ENCODE results near the gene ACBD4. TPM values are rescaled to one million over a fixed set of nuclear protein-coding genes. Genes with fewer than 3 reads are reported as not detected.

Gene ACBD4
- total and polyA plus RNA-seq, 2 of the 4 experiments (the other 2 are of a cell fraction), result 2.3 to 5.7 TPM

GRCh38 chr17:45160447-45161287, 25.2 kb downstream of the ACBD4 start (continued):
- TF ChIP-seq CHD1 (IDR thresholded peaks at IDR 0.05; ENCODE audit: low read depth, low read length) (no peak), CEBPB (IDR thresholded peaks at IDR 0.05; ENCODE audit: low read depth, low read length) (no peak), POLR2A (IDR thresholded peaks at IDR 0.05; ENCODE audit: low read depth, low read length) (peak; percentile 69), SMC3 (IDR thresholded peaks at IDR 0.05; ENCODE audit: low read depth, low read length) (no peak)

Data from IMR-90 (cell line).